Measurements from ENCODE around the gene TTLL1.

Gene TTLL1

GRCh38 chr22:43128116-43128515 is 38.9 kb upstream of the TTLL1 start:
- peaks cover 11% of the 10 kb centered on the region for H3K36me3 ChIP-seq (ENCODE audit: control insufficient read depth, low read length)
- no peaks in the 10 kb centered on the region for H3K27me3 ChIP-seq (ENCODE audit: control insufficient read depth, low read length)
- TF ChIP-seq CTCF (IDR thresholded peaks at IDR 0.05; ENCODE audit: low read depth, low read length, poor library complexity, severe bottlenecking): no peak
- no peak for TF ChIP-seq EZH2phosphoT487 (IDR thresholded peaks at IDR 0.05; ENCODE audit: borderline replicate concordance, low read length)
- peak overlapping the region; percentile 25; the same call in 1 of the 2 replicates for H3K4me2 ChIP-seq (ENCODE audit: low read length)
- no peaks in the 10 kb centered on the region for H3K9me3 ChIP-seq (ENCODE audit: control insufficient read depth, insufficient read depth, low read length)
- H3K79me2 ChIP-seq (ENCODE audit: control insufficient read depth, low read length): no peaks in the 10 kb centered on the region
- H3K4me1 ChIP-seq (ENCODE audit: control insufficient read depth, low read length): peaks cover 22% of the 10 kb centered on the region
- no peaks in the 10 kb centered on the region; the same call in 1 of the 2 replicates for H3F3A ChIP-seq (ENCODE audit: control insufficient read depth, insufficient read depth)
- H3K4me3 ChIP-seq (ENCODE audit: low read length): no peak overlapping the region
- no peaks in the 10 kb centered on the region for H3K9me2 ChIP-seq (replicated peaks; ENCODE audit: control insufficient read depth, low read length)
- no peak overlapping the region for H3K27ac ChIP-seq (ENCODE audit: low read depth, low read length)
- H4K20me1 ChIP-seq (ENCODE audit: control insufficient read depth, insufficient read depth, low read depth, low read length): 0 out of 2 replicates have a peak, but pooled peaks cover 2% of the 10 kb centered on the region

GRCh38 chr22:43127166-43127908 is 38.1 kb upstream of the TTLL1 start:
- Histone ChIP-seq H3K4me1 (ENCODE audit: control insufficient read depth, low read length) (peaks cover 22% of the 10 kb centered on the region), H3K9me3 (ENCODE audit: control insufficient read depth, insufficient read depth, low read length) (no peaks in the 10 kb centered on the region), H3K4me2 (ENCODE audit: low read length) (no peak overlapping the region), H3K9me2 (replicated peaks; ENCODE audit: control insufficient read depth, low read length) (no peaks in the 10 kb centered on the region), H3F3A (ENCODE audit: control insufficient read depth, insufficient read depth) (no peaks in the 10 kb centered on the region; the same call in 1 of the 2 replicates), H3K4me3 (ENCODE audit: low read length) (no peak overlapping the region), H3K79me2 (ENCODE audit: control insufficient read depth, low read length) (no peaks in the 10 kb centered on the region), H3K36me3 (ENCODE audit: control insufficient read depth, low read length) (peaks cover 3% of the 10 kb centered on the region; the same call in 1 of the 2 replicates), H4K20me1 (ENCODE audit: control insufficient read depth, insufficient read depth, low read depth, low read length) (0 out of 2 replicates have a peak, but pooled peaks cover 2% of the 10 kb centered on the region), H3K27ac (ENCODE audit: low read depth, low read length) (no peak overlapping the region), H3K27me3 (ENCODE audit: control insufficient read depth, low read length) (peaks cover under 1% of the 10 kb centered on the region; the same call in 1 of the 2 replicates)
- TF ChIP-seq EZH2phosphoT487 (IDR thresholded peaks at IDR 0.05; ENCODE audit: borderline replicate concordance, low read length) (no peak), CTCF (IDR thresholded peaks at IDR 0.05; ENCODE audit: low read depth, low read length, poor library complexity, severe bottlenecking) (no peak)

- Histone ChIP-seq H3K9me2 (replicated peaks; ENCODE audit: control insufficient read depth, low read length) (no peaks in the 10 kb centered on the region), H3K4me3 (ENCODE audit: low read length) (no peak overlapping the region), H3F3A (ENCODE audit: control insufficient read depth, insufficient read depth) (no peaks in the 10 kb centered on the region; the same call in 1 of the 2 replicates), H3K27ac (ENCODE audit: low read depth, low read length) (no peak overlapping the region), H3K4me2 (ENCODE audit: low read length) (no peak overlapping the region), H3K36me3 (ENCODE audit: control insufficient read depth, low read length) (no peaks in the 10 kb centered on the region), H3K27me3 (ENCODE audit: control insufficient read depth, low read length) (peaks cover 7% of the 10 kb centered on the region), H3K79me2 (ENCODE audit: control insufficient read depth, low read length) (no peaks in the 10 kb centered on the region), H3K9me3 (ENCODE audit: control insufficient read depth, insufficient read depth, low read length) (no peaks in the 10 kb centered on the region), H3K4me1 (ENCODE audit: control insufficient read depth, low read length) (peaks cover 22% of the 10 kb centered on the region), H4K20me1 (ENCODE audit: control insufficient read depth, insufficient read depth, low read depth, low read length) (0 out of 2 replicates have a peak, but pooled peaks cover 2% of the 10 kb centered on the region)
- TF ChIP-seq EZH2phosphoT487 (IDR thresholded peaks at IDR 0.05; ENCODE audit: borderline replicate concordance, low read length) (no peak), CTCF (IDR thresholded peaks at IDR 0.05; ENCODE audit: low read depth, low read length, poor library complexity, severe bottlenecking) (no peak)
These were observed 37.4 kb upstream of the TTLL1 start for GRCh38 chr22:43126501-43127165.

All from DOHH2 (cell line).